SH-SY5Y (cell line): Measurements from ENCODE around the gene CAMTA1.

Experiments
- GATA2 ChIP-seq: IDR thresholded peaks from 2 replicates; pipeline ENCODE4 v1.6.1; 2011; ENCODE audit warnings: mild to moderate bottlenecking, low read depth, low read length
- GATA3 ChIP-seq: IDR thresholded peaks from 2 replicates; pipeline ENCODE4 v1.6.1; 2011; ENCODE audit warnings: low read depth, mild to moderate bottlenecking, low read length, moderate library complexity

The CAMTA1 gene

DNA sequence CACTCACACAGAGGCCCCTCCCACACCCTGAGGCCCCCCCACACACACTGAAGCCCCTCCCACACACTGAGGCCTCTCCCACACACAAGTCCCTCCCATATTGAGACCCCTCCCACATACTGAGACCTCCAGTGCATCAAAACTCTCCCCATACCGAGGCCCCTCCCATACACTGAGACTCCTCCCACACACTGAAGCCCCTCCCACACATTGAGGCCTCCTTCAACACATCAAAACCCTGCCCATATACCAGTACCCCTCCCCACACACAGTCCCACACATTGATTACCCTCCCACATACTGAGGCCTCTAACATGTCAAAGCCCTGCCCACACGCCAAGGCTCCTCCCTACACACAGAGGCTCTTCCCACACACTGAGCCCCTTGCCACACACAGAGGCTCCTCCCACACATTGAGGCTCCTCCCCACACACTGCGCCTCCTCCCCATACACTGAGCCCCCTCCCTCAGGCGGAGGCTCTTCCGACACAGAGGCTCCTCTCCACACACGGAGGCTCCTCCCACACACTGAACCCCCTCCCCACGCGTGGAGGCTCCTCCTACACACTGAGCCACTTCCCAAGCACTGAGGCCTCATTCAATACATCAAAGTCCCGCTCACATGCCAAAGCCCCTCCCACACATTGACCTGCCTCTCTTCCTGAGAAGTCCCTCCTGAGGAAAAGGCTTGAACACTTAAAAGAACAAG, 392.3 kb downstream of the CAMTA1 start:
- TF ChIP-seq GATA3 (no peak), GATA2 (no peak)

DNA sequence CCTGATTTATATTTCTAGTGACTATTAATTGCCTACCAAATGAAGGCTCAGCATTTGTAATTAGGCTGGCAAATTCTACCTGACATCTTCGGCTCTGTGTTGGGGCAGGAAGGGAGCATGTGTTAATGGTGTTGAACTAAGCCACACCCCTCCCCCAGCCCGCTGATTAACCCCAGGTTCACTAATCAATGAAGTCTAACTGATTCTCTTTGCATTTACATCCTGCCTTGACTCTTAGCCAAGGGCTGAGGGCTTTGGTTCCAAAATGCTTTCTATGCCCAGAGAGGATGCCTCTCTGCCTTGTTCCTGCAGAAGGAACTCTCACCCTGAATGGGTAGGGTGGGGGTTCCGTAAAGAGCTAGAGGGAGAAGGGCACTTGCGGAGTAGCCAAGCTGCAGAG, 393.1 kb downstream of the CAMTA1 start:
- TF ChIP-seq GATA2 (no peak), GATA3 (no peak)

GRCh38 chr1:7178741-7179140, 393.5 kb downstream of the CAMTA1 start:
- TF ChIP-seq GATA3 (no peak), GATA2 (no peak)

- no peak for TF ChIP-seq GATA3
- no peak for TF ChIP-seq GATA2
Measured at GRCh38 chr1:7185721-7186120, 400.5 kb downstream of the CAMTA1 start.

DNA sequence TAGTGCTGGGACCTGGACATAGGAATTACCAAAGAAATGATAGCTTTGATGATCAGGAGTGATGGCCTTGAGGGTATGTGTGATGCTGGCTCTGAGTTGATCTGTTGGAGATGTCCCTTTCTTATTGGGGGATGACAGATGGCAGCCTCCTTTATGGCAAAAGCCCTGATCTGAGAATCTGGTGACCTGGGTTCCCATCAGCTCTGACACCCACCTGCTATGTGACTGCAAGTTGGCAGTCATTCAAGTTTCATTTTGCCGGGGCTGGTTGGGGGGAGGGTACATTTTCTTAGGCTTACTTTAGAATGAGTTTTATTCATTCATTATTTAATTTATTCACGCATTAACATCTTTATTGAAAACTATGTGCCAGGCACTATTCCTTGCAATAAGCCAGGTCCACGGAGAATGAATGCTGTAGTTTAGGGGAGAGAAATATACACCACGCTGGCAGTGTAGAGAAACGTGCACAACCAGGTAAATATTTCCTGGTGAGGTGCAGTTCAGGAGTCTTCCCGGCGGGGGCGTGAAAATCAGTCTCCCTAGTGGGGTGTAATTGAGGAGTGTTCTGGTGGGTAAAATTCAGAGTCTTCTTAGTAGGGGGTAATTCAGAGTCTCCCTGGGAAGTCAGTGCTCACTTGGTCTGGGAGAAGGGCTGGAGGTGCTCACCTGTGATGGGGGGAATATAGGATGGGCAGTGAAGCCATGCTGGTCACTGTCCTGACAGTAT, 401.3 kb downstream of the CAMTA1 start:
- no peak for TF ChIP-seq GATA2
- no peak for TF ChIP-seq GATA3

GRCh38 chr1:7187112-7187493, 401.8 kb downstream of the CAMTA1 start:
- no peak for TF ChIP-seq GATA2
- no peak for TF ChIP-seq GATA3

DNA sequence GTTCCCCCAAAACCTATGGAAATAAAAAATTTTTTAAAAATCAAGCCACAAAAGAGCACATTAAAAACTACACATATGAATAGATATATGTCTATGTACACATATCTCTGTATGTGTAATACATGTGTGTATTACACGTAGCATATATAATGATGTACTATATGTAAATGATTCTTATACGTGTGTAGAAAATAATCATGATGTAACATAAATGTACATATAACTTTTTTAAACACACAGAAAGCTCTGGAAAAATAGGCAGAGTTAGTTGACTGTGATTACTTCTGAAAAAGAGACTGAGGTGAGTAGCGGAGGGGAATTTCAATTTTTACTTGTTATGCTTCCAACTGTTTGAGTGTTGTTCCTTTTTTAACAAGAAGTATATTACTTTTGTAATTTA, 405.0 kb downstream of the CAMTA1 start:
- TF ChIP-seq GATA2 (no peak), GATA3 (no peak)

- TF ChIP-seq GATA3 (no peak), GATA2 (no peak)
Measured at GRCh38 chr1:7192453-7192852, 407.2 kb downstream of the CAMTA1 start.

DNA sequence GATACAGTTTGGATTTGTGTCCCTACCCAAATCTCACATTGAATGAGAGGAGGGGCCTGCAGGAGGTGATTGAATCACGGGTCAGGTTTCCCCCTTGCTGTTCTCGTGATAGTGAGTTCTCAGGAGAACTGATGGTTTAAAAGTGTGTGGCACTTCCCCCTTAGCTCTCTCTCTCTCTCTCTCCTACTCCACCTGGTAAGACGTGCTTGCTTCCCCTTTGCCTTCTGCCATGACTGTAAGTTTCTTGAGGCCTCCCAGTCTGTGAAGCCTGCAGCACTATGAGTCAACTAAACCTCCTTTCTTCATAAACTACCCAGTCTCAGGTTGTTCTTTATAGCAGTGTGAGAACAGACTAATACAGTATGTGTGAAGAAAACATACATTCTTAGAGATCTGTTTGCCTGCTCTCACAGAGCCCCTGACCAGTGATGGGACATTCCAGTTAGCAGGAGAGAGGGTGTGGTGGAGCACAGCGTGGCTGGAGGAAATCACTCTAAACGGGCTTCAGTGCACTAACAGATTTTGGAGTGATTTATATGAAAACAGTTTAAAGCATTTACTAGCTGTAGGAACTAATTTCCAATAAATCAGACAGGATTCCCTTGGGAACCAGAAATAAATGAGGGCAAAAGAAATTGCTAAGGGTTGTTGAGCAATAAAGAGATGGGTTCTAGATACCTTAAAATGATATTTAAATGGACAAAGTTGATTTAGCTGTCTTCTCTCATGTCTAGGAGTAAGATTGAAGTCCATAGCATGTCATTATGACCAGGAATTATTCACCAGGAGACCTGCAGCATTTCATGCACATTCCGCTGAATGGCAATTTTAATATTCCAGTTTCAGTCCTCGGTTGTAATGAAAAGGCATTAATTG, 411.0 kb downstream of the CAMTA1 start:
- TF ChIP-seq GATA3 (no peak), GATA2 (no peak)

- TF ChIP-seq GATA3 (no peak), GATA2 (no peak)
Measured at GRCh38 chr1:7198664-7199063, 413.4 kb downstream of the CAMTA1 start.

DNA sequence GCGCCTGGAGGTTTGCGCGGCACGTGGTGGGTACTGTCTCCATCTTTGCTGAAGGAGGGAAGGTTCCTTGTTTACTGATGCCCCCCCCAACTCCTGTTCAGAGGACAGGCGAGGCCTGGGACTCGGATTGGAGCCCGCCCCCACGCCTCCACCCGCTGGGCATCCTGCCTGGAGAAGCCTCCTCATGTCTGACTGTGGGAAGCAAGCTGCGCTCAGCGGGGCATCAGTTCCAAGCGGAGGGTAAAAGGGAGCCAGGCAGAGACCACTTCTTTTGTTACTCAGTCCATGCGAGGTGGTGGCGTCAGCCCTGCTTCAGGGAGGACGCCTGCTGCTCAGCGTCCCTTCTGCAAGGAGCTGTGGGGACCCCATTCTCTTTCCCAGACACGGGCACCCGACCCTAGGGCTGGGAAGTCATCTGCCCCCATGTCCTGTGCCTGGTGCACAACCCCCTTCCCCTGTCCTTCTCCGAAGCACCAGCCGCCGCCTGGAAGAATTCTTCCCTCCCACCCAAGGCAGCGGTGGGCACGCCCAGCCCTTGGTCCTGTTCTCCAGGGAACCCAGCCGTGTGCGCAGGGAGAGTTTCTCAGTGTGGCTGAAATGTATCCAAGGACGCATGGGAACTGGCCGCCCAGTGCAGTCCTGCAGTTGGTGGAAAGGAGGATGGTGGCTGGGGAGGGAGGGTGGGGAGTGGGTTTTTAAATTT, 414.0 kb downstream of the CAMTA1 start:
- no peak for TF ChIP-seq GATA3
- TF ChIP-seq GATA2: no peak

DNA sequence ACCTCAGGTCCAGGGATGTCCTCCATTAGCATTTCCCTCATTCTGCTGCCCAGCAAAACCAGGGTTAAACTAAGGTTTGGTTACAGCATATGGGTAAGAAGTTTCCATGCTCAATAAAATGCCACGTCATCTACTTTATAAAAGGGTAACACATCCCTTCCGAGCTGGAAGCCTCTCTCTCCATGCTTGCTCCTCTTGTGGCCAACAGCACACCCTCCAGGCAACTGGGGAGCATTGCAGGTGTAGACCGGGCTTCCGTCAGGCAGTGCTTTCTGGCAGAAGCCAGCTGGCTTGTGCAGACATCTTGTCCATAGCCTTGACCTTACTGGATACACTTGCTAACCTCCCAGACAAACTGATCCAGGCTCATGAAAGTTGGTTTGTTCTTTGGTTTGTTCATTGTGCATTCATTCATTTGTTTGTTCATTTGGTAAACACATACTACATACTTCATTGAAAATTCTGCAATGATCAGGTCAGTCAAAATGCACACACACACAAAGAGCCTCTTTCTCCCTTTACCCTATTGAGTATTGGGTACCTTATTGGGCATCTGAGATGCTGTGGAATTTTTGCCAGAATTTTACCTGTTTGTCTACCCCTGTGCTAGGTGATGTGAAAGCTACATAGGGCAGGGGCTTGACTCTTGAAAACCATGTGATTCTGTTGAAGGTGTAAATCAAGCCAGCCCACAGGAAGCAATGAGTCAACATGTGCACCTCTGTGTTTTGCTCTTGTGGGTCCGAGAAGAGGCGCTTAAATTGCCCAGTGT, 422.8 kb downstream of the CAMTA1 start:
- TF ChIP-seq GATA3 (no peak), GATA2 (no peak)

- no peak for TF ChIP-seq GATA3
- no peak for TF ChIP-seq GATA2
Measured at GRCh38 chr1:7208647-7209180, 423.5 kb downstream of the CAMTA1 start.
